ENCODE data around the gene CLDN9. TPM values are rescaled to one million over a fixed set of nuclear protein-coding genes. Genes with fewer than 3 reads are reported as not detected.

CLDN9 gene
- total RNA-seq, 4 donors from 2014 or later: 0.32 to 0.39 TPM; not detected in 2

GRCh38 chr16:2985893-2986355 is 26.8 kb upstream of the CLDN9 start:
- Histone ChIP-seq H3K9me3 (no peaks in the 10 kb centered on the region), H3K4me3 (no peak overlapping the region), H3K36me3 (no peaks in the 10 kb centered on the region), H3K4me1 (peaks cover 0 to 31% (median 3%) of the 10 kb centered on the region in 3 donors), H3K27me3 (peaks cover 42% of the 10 kb centered on the region), H3K27ac (no peak overlapping the region)
- TF ChIP-seq, protein P1, sequence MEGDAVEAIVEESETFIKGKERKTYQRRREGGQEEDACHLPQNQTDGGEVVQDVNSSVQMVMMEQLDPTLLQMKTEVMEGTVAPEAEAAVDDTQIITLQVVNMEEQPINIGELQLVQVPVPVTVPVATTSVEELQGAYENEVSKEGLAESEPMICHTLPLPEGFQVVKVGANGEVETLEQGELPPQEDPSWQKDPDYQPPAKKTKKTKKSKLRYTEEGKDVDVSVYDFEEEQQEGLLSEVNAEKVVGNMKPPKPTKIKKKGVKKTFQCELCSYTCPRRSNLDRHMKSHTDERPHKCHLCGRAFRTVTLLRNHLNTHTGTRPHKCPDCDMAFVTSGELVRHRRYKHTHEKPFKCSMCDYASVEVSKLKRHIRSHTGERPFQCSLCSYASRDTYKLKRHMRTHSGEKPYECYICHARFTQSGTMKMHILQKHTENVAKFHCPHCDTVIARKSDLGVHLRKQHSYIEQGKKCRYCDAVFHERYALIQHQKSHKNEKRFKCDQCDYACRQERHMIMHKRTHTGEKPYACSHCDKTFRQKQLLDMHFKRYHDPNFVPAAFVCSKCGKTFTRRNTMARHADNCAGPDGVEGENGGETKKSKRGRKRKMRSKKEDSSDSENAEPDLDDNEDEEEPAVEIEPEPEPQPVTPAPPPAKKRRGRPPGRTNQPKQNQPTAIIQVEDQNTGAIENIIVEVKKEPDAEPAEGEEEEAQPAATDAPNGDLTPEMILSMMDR (IDR thresholded peaks at IDR 0.05): no peak
- TF ChIP-seq EP300 (IDR thresholded peaks at IDR 0.05): no peak
- whole genome bisulfite sequencing, 2 donors (ENCODE audit: low coverage in 1 of 2): 80% methylated on average over 5 of the region's 15 CpGs; no CpG with 5 or more reads in 1 of the 2 donors
- ATAC-seq: no peak

DNA sequence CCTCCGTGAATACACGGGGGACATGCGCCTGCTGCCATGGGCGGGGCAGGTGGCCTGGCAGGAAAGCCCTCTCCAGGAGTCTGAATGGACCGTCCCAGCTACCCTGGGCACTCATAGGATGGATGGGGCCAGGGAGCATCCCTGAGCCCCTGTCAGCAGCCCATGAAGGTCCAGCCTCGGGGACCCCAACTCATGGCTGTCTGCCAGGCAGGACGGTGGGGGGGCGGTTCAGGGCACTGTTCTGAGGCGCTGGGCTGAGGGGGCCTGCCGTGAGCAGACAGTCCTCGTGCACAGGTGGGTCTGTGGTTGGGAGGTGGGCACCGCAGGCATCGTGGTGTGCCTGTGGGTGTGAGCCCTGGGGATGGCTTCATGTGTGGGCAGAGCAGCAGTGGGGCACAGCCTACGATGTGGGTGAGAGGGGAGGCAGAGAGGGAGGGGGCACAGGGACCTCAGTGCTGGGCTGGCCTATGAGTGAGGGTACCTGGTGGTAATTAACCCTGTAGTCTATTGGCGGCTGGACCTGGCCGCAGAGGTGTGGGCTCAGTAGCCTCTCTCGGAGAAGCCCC is 26.0 kb upstream of the CLDN9 start:
- H3K36me3 ChIP-seq: no peaks in the 10 kb centered on the region
- WGBS, 2 donors (ENCODE audit: low coverage in 1 of 2): 73 to 83% methylated on average over 2 to 3 of the region's 17 CpGs
- H3K4me3 ChIP-seq: no peak overlapping the region
- ATAC-seq: no peak
- TF ChIP-seq POLR2AphosphoS5 (IDR thresholded peaks at IDR 0.05): no peak
- H3K27ac ChIP-seq: no peak overlapping the region
- peaks cover 45% of the 10 kb centered on the region for H3K27me3 ChIP-seq
- peaks cover 0 to 25% (median 3%) of the 10 kb centered on the region in 3 donors for H3K4me1 ChIP-seq
- H3K9me3 ChIP-seq: no peaks in the 10 kb centered on the region

DNA sequence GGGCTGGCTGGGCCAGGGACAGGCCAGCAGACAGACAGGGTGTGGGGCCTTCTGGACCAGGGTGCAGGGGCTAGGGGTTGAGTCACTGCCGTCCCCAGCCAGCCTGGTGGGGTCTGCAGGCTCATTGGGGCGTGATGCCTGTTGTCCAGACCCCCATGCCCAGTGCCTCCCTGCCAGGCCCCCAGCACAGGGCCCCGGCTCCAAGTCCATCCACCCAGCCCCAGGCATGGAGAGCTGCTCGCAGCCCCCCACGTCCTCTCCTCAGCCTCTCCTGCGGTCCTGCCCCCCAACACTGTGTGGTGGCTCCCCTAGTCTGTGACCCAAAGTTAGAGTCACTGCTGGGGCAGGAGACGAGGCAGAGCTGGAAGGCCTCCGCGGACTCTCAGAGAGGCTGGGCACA is 25.4 kb upstream of the CLDN9 start:
- H3K4me1 ChIP-seq: peaks cover 0 to 25% (median 3%) of the 10 kb centered on the region in 3 donors
- H3K36me3 ChIP-seq: no peaks in the 10 kb centered on the region
- H3K27ac ChIP-seq: no peak overlapping the region
- peaks cover 45% of the 10 kb centered on the region for H3K27me3 ChIP-seq
- no peak overlapping the region for H3K4me3 ChIP-seq
- no peak for ATAC-seq
- 100% methylated on average over 1 of the region's 9 CpGs; no CpG with 5 or more reads in 1 of the 2 donors for WGBS, 2 donors (ENCODE audit: low coverage in 1 of 2)
- H3K9me3 ChIP-seq: no peaks in the 10 kb centered on the region
- TF ChIP-seq POLR2AphosphoS5 (IDR thresholded peaks at IDR 0.05) (no peak), EP300 (IDR thresholded peaks at IDR 0.05) (no peak), POLR2A (IDR thresholded peaks at IDR 0.05) (no peak)
- TF ChIP-seq, protein P1 (IDR thresholded peaks at IDR 0.05): no peak

DNA sequence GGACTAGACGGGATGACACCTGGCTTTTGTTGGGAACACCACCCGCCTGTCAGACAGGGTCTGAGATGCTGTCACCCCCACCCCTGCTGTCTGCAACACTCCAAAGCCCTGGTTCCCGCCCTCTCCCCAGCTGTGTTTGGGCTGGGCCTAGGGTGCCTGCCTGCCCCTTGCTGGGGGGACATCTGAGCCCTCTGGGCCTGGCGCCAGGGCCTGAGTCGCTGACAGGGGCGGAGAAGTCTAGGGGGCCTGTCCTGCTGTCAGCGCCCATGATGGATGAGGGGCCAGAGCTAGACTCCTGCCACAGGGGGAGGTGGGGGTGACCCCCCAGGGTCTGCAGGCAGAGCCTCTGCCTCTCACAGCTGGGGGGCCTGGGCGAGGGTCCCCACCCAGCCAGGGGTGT is 24.9 kb upstream of the CLDN9 start:
- WGBS, 2 donors (ENCODE audit: low coverage in 1 of 2): no CpG with 5 or more reads among the region's 8 CpGs
- Histone ChIP-seq H3K4me1 (peaks cover 0 to 25% (median 3%) of the 10 kb centered on the region in 3 donors), H3K9me3 (no peaks in the 10 kb centered on the region), H3K27ac (no peak overlapping the region), H3K4me3 (no peak overlapping the region), H3K27me3 (peaks cover 45% of the 10 kb centered on the region), H3K36me3 (no peaks in the 10 kb centered on the region)
- TF ChIP-seq EP300 (IDR thresholded peaks at IDR 0.05) (no peak), POLR2A (IDR thresholded peaks at IDR 0.05) (no peak), POLR2AphosphoS5 (IDR thresholded peaks at IDR 0.05) (no peak)
- TF ChIP-seq, protein P1 (IDR thresholded peaks at IDR 0.05): no peak
- ATAC-seq: no peak

GRCh38 chr16:2988590-2989099 is 24.1 kb upstream of the CLDN9 start:
- no peaks in the 10 kb centered on the region for H3K36me3 ChIP-seq
- no peak overlapping the region for H3K27ac ChIP-seq
- no peaks in the 10 kb centered on the region for H3K9me3 ChIP-seq
- no peak for TF ChIP-seq EP300 (IDR thresholded peaks at IDR 0.05)
- TF ChIP-seq, protein P1 (IDR thresholded peaks at IDR 0.05): no peak
- no peak for TF ChIP-seq POLR2A (IDR thresholded peaks at IDR 0.05)
- TF ChIP-seq POLR2AphosphoS5 (IDR thresholded peaks at IDR 0.05): no peak
- 17 to 70% methylated on average over 1 to 3 of the region's 8 CpGs for WGBS, 2 donors (ENCODE audit: low coverage in 1 of 2)
- H3K27me3 ChIP-seq: peaks cover 45% of the 10 kb centered on the region
- peaks cover 0 to 18% (median 3%) of the 10 kb centered on the region in 3 donors for H3K4me1 ChIP-seq
- ATAC-seq: no peak
- H3K4me3 ChIP-seq: no peak overlapping the region

Data from gastroesophageal sphincter (tissue), 4 donors.